HG03064 (cell line): ENCODE results near the gene IVL.

Experiments used
- ATAC-seq: cut with Tn5 transposase; IDR thresholded peaks from one replicate; pipeline ENCODE4 v1.9.1; 2021; ENCODE audit warnings: low read depth; ENCODE audit not compliant: unreplicated experiment

Gene IVL

DNA sequence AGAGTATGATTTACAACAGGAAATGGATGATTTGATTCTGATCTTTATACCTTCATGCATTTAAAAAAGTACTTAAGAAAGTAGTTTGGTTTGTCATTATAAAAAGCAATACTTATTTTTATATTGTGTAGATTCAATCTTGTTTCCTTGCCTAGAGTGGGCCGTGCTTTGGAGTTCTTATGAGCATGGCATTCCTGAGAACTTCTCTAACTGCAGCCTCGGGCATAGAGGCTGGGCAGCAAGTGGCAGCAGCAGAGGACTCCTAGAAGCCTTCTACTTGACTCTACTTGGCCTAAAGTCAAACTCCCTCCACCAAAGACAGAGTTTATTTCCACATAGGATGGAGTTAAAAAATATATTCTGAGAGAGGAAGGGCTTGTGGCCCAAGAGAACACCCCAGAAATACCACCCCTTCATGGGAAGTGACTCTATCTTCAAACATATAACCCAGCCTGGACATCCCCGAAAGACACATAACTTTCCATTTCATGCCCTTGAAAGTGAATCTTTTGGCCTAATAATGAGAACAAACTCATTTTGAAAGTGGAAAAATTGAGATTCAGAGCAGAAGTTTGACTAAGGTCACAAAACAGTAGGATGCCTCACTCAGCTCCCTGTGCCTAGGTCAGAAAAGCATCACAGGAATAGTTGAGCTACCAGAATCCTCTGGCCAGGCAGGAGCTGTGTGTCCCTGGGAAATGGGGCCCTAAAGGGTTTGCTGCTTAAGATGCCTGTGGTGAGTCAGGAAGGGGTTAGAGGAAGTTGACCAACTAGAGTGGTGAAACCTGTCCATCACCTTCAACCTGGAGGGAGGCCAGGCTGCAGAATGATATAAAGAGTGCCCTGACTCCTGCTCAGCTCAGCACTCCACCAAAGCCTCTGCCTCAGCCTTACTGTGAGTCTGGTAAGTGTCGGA lies at the start of gene IVL:
Gene IVL, plus strand, starts transcription at position 861 of the 916 bp plus-strand sequence. CDS start 1,252 bp downstream, outside the sequence.
- no peak for ATAC-seq

DNA sequence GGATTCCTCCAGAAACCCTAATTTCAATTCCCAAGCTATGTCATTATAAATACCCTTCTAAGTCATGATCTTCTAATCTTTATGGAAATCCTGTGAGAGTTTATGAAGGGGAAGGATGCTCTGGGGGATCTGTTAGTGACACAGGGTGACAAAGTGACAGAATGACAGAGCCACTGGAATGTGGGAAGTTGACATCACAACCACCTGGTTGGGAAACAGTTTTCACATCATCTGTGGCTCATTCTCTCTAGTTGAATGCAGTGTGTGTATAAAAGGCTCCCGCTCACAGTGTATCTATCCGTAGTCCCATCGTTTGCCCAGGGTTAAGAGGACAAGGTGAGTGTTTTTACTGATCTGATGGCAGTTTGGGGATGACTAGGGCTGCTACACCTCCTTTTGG lies 48.6 kb upstream of the IVL start, which contains the start of gene LCE7A:
Gene LCE7A, plus strand, starts transcription at position 301 of the 400 bp plus-strand sequence. CDS start 702 bp downstream, outside the sequence.
- ATAC-seq, result no peak

GRCh38 chr1:152860129-152860528 lies 48.2 kb upstream of the IVL start:
- no peak for ATAC-seq

GRCh38 chr1:152861374-152861773 lies 47.0 kb upstream of the IVL start:
- no peak for ATAC-seq

- no peak for ATAC-seq
Measured at GRCh38 chr1:152864443-152864842, 43.9 kb upstream of the IVL start.

DNA sequence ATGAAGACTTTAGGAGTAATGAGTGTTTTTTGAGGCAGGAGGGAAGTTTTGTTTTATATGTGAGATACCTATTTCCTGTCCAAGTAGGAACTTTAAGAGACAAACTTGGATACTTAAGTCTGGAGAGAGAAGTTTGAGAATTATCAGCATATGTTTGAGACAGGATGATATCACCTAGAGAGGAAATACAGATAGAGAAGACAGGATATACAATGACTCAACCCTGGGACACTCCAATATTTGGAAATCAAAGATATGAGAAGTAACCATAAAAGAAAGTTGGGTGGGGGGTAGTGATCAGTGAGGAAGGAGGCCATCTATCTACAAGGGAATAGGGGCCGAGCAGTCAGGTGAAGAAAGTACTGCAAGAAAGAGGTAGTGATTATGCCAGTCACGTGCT lies 42.0 kb upstream of the IVL start:
- ATAC-seq, result no peak

GRCh38 chr1:152869808-152870419 lies 38.4 kb upstream of the IVL start:
- ATAC-seq, result no peak

- no peak for ATAC-seq
Measured at GRCh38 chr1:152870831-152871730, 37.3 kb upstream of the IVL start.

- no peak for ATAC-seq
Measured at GRCh38 chr1:152871731-152872126, 36.6 kb upstream of the IVL start.

DNA sequence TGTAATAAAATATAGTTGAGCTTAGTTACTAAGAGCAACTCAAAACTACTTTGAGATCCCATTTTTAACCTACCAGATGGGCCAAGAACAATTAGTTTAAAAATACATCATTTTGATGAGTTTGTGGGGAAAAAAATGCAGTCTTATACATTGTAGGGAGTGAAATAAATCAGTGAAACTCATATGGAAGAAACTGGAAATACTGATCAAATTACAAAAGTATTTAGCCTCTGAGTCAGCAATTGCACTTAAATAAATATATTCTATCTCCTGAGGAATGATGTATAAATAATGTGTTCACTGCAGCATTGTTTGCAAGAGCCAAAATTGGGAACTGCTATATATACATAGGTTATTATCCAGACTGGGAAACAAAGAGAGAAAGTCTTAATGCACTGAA lies 34.9 kb upstream of the IVL start:
- no peak for ATAC-seq

DNA sequence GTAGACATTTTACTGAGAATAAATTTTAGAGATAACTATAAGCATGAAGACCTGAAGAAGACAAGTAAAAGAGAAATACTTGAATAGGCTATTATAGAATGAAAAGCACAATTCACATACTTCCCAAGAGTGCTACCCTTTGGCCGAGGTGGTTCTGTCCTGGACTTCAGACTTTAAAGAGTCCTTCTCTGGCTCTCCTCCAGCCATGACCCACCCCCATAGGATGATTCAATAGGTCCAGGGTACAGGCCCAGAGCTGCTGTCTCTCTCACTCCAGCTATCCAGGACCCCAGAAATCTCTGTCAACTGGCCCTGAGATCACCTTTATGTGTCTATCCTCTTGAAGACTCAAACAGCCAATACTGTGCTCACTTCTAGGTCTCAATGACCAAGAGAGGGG lies 31.5 kb upstream of the IVL start:
- no peak for ATAC-seq

- no peak for ATAC-seq
Measured at GRCh38 chr1:152878042-152878441, 30.3 kb upstream of the IVL start, which contains the start of gene SMCP. Gene SMCP (plus strand): TSS chr1:152878322. CDS start chr1:152884423, 6,101 bp downstream.

DNA sequence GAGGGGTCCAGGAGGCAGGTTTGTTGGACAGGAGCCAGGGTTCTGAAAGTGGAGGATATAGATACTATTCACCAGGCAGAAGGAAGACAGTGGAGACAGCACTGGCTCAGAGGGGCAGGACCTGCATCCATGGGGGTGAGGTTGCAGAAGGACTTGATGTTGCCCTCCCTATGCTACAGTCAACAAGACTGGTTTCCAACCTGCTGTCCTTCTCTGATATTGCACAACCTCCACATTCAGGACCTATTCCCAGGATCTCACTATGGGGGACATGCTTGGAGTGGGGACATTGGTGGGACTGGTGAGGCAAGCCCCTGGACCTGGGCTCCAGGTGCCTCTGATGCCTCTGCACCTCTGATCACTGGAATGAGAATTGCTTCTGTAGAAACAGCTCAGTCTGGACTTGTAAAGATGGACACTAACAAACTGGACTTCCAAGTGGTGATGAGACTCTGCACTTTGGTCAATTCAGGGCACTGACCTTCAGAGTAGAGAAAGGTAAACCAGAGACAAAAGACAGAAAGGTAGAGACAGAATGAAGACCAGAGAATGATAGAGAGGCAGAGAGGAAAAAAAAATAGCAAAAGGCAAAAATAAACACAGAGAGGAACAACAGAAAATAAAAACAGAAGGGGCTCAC lies 28.7 kb upstream of the IVL start:
- no peak for ATAC-seq

DNA sequence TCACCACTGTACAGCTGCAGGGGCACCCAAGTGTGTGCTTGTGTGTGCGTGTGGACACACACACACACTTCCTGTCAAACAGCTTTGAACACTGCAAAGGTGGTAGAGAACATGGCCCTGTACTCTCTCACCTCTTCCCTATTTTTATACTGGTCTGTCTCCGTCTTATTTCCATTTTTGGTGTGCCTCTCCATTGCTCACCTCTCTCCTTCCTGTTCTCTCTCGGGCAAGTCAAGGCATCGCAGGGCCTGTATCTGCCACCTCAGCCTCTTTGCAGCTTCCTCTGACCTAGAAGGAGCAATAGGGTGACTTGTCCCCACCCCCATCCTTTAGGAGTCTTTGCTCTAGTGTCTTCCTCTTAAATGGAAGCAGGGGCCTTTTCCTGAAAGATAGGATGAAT lies 28.0 kb upstream of the IVL start:
- ATAC-seq, result no peak

GRCh38 chr1:152880907-152881306 lies 27.4 kb upstream of the IVL start:
- no peak for ATAC-seq

DNA sequence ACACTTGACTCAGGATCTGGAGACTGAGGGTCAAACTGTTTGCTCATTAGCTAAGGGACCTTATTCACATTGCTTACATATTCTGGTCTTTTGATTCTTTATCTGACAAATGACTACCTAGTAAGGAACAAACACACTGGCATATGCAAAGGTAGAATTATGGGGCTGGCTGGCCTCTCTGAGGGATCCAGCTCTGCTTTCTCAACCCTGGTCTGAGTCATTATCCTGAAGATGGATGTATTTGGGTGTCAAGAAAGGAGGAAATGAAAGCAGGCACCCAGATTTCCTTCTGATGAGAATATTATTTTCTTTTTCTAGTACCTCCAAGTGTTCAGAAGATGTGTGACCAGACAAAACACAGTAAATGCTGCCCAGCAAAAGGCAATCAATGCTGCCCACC lies 24.3 kb upstream of the IVL start:
- no peak for ATAC-seq

DNA sequence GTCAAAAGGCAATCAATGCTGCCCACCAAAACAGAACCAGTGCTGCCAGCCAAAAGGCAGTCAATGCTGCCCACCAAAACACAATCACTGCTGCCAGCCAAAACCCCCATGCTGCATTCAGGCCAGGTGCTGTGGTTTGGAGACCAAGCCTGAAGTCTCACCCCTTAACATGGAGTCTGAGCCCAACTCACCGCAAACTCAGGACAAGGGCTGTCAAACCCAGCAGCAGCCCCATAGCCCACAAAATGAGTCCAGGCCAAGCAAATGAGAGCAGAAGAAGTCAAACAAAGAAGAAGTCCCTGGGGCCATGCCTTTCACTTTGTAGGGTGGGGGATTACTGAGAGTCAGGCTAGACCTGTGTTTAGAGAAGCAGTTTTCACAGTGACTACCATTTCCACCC lies 23.8 kb upstream of the IVL start:
- no peak for ATAC-seq

DNA sequence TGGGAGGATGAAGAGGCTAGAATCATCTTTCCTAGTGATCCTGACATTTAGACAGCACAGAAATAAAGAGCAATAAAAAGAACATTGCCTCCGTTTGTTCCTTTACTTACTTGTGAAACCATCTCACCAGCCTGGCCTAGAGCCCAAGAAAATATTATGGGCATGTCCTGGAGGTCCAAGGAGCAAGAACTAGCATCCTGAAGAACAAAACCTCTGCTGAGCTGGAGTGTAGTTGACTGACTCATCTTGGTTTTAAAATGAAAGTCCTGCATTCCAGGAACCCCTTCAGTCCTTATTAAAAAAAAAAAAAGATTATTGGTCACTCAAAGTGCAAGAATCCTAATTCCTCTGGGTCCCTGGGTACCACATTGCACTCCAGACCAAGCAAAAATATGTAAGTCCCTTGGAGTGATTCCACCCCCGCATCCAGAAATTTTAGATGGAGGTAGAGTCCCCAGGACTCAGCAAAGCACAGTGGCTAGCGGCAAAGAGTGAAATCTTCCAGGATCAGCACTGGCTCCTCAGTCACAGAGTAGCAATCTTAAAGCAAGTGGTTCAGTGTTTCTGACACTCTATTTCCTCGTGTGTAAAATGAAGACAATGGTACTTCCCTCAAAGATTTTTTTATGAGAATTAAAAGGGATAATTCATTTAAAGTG lies 23.3 kb upstream of the IVL start:
- no peak for ATAC-seq

GRCh38 chr1:152886085-152886484 lies 22.3 kb upstream of the IVL start:
- no peak for ATAC-seq
